ENCODE results near the gene STK11. TPM values are rescaled to one million over a fixed set of nuclear protein-coding genes. Genes with fewer than 3 reads are reported as not detected.
A peak's percentile ranks its signal among the peaks of the same experiment; 100 is the strongest.

Gene STK11
- total RNA-seq, 2 experiments from 2014 or later, result 76.5 to 78.4 TPM

GRCh38 chr19:1261798-1262622, 56.4 kb downstream of the STK11 start:
- intact Hi-C loops (cut with micrococcal nuclease; ENCODE audit: unreplicated experiment), result loop anchor here (1.0 to 10.0 kb wide), 2 partner anchors 9 to 237 kb away; partner anchors contain the start of genes CNN2, RNU6-2 and TMEM259

GRCh38 chr19:1262623-1263123, 57.1 kb downstream of the STK11 start:
- DNase-seq (ENCODE audit: low spot score), result peak; percentile 32
- peaks cover 83% of the 10 kb centered on the region for H3K4me1 ChIP-seq (ENCODE audit: insufficient read depth, low read length, poor library complexity, severe bottlenecking)
- no peaks in the 10 kb centered on the region for H4K20me1 ChIP-seq (ENCODE audit: insufficient read depth, low read length)
- H2AFZ ChIP-seq (ENCODE audit: low read length), result no peak overlapping the region
- H3K9me3 ChIP-seq (ENCODE audit: low read length), result no peaks in the 10 kb centered on the region
- CTCF ChIA-PET (ENCODE audit: unreplicated experiment), result interaction anchor here (1.2 kb wide), 1 partner anchor 10 kb away, joined by 5 read pairs; no protein-coding TSS in a partner anchor
- no peaks in the 10 kb centered on the region for H3K9me2 ChIP-seq (ENCODE audit: insufficient read depth, low read length)
- peak overlapping the region; percentile 93 for H3K27ac ChIP-seq (ENCODE audit: low read depth, low read length, poor library complexity, severe bottlenecking)
- POLR2A ChIA-PET, result interaction anchor here (0.6 to 1.0 kb wide), 2 partner anchors 19 to 152 kb away, joined by 3 to 4 read pairs; no protein-coding TSS in a partner anchor
- no peak for TF ChIP-seq CTCF (conservative IDR thresholded peaks at IDR 0.05; ENCODE audit: low read length)
- TF ChIP-seq EZH2phosphoT487 (IDR thresholded peaks at IDR 0.05; ENCODE audit: borderline replicate concordance, low read depth, low read length), result no peak
- H3K4me2 ChIP-seq (ENCODE audit: low read length), result peak overlapping the region; percentile 83
- peaks cover 27% of the 10 kb centered on the region; the same call in 1 of the 2 replicates for H3K79me2 ChIP-seq (ENCODE audit: insufficient read depth, low read depth, low read length)
- no TSS peak for BruUV-seq (replicated peaks)
- peak overlapping the region; percentile 78 for H3K4me3 ChIP-seq (ENCODE audit: low read depth, low read length, poor library complexity, severe bottlenecking)
- peaks cover 14% of the 10 kb centered on the region; the same call in 1 of the 2 replicates for H3K36me3 ChIP-seq (ENCODE audit: insufficient read depth, low read length)
- intact Hi-C loops (cut with micrococcal nuclease; ENCODE audit: unreplicated experiment), result loop anchor here (10.0 kb wide), 1 partner anchor 238 kb away; the partner anchor contains the start of genes CNN2, RNU6-2 and TMEM259

More at GRCh38 chr19:1261798-1262622, 56.4 kb downstream of the STK11 start:
- Histone ChIP-seq H3K27ac (ENCODE audit: low read depth, low read length, poor library complexity, severe bottlenecking) (peak overlapping the region; percentile 93), H3K4me3 (ENCODE audit: low read depth, low read length, poor library complexity, severe bottlenecking) (peak overlapping the region; percentile 78), H3K36me3 (ENCODE audit: insufficient read depth, low read length) (peaks cover 19% of the 10 kb centered on the region), H3K4me2 (ENCODE audit: low read length) (peak overlapping the region; percentile 83), H3K79me2 (ENCODE audit: insufficient read depth, low read depth, low read length) (peaks cover 27% of the 10 kb centered on the region; the same call in 1 of the 2 replicates), H3K4me1 (ENCODE audit: insufficient read depth, low read length, poor library complexity, severe bottlenecking) (peaks cover 80% of the 10 kb centered on the region), H3K9me3 (ENCODE audit: low read length) (no peaks in the 10 kb centered on the region), H2AFZ (ENCODE audit: low read length) (no peak overlapping the region), H3K9me2 (ENCODE audit: insufficient read depth, low read length) (no peaks in the 10 kb centered on the region), H4K20me1 (ENCODE audit: insufficient read depth, low read length) (no peaks in the 10 kb centered on the region)
- no TSS peak for BruUV-seq (replicated peaks)
- no peak for DNase-seq (ENCODE audit: low spot score)
- ChIA-PET POLR2A (interaction anchor here (0.6 to 1.0 kb wide), 3 partner anchors 19 to 680 kb away, joined by 3 to 4 read pairs (median 3); no protein-coding TSS in a partner anchor), CTCF (ENCODE audit: unreplicated experiment) (interaction anchor here (1.2 kb wide), 1 partner anchor 9 kb away, joined by 5 read pairs; no protein-coding TSS in a partner anchor)
- TF ChIP-seq EZH2phosphoT487 (IDR thresholded peaks at IDR 0.05; ENCODE audit: borderline replicate concordance, low read depth, low read length) (no peak), CTCF (conservative IDR thresholded peaks at IDR 0.05; ENCODE audit: low read length) (no peak; the same call in 1 of the 2 replicates)
